GM19467 (cell line): ENCODE measurements around the gene SLC7A11.
"Not testable (repeated sequence)": the region's sequence is repeated elsewhere in the genome, so short reads cannot be mapped to it uniquely, and the experiment has no call there.

ENCODE experiments used
- ATAC-seq: cut with Tn5 transposase; IDR thresholded peaks from one replicate; pipeline ENCODE4 v1.9.1; 2021; ENCODE audit warnings: mild to moderate bottlenecking, moderate library complexity; ENCODE audit not compliant: unreplicated experiment

Gene SLC7A11

DNA sequence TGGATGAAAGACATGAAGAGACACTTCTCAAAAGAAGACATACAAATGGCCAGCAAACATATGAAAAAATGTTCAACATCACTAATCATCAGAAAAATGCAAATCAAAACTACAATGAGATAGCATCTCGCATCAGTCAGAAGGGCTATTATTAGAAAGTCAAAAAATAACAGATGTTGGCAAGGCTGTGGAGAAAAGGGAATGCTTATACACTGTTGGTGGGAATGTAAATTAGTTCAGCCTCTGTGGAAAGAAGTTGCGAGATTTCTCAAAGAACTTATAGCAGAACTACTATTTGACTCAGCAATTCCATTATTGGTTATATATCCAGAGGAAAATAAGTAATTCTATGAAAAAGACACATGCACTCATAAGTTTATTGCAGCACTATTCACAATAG lies 31.6 kb downstream of the SLC7A11 start:
- not testable (repeated sequence) for ATAC-seq

GRCh38 chr4:138209094-138209493 lies 33.1 kb downstream of the SLC7A11 start:
- no peak for ATAC-seq

DNA sequence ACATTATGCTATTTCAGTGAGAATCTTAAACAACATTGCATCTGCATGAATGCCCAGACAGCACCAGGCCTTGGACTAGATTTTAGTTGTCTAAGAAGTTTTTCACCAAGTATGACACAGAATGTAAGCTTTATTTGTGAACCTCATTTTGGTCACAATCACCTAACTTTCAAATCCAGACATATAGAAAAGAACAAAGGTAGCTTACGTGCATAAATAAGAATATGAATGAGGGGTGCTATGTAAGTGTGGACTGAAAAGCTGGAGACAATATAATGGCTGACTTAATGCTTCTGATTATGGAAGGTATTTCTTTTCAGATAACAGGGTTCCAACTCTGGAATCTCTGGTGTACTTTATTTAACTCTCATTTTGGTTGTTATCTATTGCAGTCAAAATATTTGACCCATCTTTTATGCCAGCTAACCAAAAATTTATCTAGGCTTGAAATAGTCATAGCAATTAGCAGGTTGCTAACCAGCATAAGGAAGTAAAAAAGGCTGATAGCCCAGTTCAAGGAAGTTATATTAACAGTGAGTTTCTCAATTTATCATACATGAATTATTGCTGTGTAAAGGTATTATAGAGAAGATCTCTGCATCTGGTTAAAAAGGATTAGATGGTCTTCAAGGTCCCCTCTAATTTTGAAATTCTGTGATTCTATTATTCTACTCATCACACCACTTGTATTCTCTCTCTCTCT lies 36.5 kb downstream of the SLC7A11 start:
- no peak for ATAC-seq

- ATAC-seq, result no peak
Measured at GRCh38 chr4:138204507-138204906, 37.6 kb downstream of the SLC7A11 start.

- no peak for ATAC-seq
Measured at GRCh38 chr4:138202686-138203085, 39.5 kb downstream of the SLC7A11 start.

DNA sequence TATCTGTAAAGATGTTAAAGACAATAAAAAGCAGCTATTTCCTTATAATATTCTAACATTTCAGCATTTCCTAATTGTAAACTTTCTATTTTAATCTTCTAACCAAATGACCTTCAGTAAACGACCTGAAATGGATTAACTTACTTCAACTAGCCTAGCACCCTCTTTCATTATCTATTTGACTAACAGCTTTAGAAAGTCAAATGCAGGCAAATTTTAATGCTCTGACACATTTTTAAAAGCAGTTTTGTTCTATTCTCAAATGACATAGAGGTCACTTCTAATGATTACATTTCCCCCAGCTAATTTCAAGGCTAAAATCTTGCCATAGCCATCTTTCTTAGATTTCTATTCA lies 41.9 kb downstream of the SLC7A11 start:
- peak; percentile 43 for ATAC-seq

DNA sequence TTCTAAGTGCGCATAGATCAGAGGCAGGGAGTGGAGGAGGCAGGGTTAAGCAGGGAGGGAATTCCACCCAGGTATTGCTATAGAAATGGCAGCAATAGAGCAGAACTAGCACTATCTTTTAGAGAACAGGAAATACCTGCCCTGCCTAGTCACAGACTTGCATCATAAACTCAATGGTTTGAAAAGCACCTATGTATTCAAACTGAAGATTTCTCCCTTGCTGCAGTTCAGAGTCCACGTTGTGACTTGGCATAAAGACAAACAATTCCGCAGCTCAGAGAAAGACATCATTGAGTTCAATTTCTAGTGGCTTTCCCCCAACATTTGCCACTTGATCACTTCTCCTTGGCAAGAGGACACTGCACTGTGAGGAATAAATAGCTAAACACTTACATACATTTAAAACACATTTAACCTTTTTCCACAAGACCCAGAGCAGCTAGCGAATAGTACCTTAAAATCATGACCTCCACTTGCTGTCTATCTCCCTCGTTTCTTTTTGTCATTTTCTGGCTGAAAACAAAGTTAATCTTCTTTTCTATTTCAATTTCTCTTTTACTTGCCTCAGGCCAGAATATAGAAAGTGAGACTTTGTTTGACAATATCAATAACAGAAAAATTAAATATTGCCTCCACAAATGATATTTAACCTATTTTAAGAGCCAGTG lies 42.4 kb downstream of the SLC7A11 start:
- peak; percentile 55 for ATAC-seq

DNA sequence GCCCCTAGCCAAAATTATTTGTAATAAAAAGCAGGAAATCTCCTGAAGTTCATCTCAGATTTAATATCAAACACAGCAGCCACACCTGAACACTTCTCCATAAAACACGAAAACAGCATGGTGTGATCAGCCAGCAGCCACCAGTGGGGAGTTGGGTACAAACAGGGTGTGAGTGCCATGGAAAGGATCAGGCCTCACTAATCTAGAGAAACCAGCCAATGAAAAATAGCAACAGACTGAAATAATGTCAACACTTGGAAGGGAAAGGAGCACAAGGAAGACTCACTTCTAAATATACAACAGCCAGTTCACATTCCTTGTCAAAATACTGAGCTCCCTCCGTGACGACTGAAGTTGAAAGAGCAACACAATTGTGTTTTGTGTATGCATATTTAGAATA lies 46.0 kb downstream of the SLC7A11 start:
- ATAC-seq, result no peak

GRCh38 chr4:138193963-138194362 lies 48.2 kb downstream of the SLC7A11 start:
- no peak for ATAC-seq

DNA sequence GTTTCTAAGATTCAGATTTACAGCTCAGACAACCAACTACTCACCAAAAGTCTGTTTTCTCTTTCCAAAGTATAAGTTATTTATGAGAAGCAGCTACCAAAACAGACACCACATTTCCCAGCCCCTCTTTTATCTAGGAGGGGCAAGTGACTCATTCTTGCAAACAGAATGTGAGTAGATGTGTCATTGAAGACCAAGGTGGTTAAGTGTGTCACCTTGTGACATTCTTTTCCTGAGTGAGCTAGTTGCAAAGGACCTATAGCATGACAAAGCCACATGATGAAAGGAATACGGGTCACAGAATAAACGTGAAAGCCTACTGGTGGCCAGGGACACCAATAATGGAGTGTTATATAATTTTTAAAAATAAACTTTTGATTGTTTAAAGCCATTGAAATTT lies 50.0 kb downstream of the SLC7A11 start:
- no peak for ATAC-seq

DNA sequence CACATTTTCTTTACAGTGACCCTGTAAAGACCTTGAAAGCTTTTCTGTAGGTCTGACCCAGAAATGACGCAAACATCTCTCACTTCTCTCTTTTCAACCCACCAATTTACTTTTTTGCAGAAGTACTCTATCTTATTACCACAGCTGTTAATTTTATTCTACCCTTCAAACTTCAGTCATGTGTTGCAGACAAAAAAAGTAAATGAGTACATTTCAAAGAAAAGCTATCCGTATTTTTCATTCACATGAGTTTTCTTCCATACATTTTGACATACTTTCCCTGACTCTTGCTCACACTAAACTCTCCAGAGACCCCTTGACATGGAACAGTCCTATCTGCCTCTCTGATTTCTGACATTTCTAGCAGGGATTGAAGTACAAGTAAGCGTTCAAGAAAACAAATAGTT lies 51.7 kb downstream of the SLC7A11 start:
- ATAC-seq, result peak; percentile 98

- no peak for ATAC-seq
Measured at GRCh38 chr4:138189206-138189605, 52.9 kb downstream of the SLC7A11 start.

DNA sequence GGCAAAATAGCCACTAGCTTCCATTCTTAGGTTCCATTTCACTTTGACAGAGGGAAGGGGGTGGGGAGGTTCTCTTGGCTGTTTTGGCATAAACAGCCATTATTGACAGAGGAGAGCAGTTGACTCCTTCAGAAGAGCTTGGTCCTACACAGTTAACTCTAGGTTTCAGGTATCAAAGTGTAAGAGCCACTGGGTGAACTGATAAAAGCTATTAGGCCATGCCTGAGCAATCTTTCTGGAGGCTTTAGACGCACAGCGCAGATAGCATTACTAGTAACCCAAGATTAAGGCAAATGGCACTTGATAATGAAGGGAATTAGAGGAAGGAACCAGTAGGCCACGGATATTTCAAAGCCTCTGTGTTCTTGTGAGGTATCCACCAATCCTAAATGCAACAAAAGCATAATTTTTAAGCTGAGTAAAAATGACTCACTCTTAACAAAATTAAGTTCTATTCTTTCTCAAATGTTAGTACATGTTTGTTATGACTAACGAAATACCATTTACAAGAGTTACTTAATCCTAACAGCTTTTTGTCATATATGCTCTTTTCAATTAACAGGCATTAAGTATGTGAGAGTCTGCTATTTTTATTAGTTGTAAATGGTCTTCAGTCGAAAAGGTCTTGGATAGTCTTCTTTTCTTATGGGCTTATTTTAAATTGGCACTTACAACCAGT lies 53.6 kb downstream of the SLC7A11 start:
- ATAC-seq, result no peak

- no peak for ATAC-seq
Measured at GRCh38 chr4:138185859-138186645, 56.1 kb downstream of the SLC7A11 start.

GRCh38 chr4:138184886-138185285 lies 57.3 kb downstream of the SLC7A11 start:
- ATAC-seq, result no peak

DNA sequence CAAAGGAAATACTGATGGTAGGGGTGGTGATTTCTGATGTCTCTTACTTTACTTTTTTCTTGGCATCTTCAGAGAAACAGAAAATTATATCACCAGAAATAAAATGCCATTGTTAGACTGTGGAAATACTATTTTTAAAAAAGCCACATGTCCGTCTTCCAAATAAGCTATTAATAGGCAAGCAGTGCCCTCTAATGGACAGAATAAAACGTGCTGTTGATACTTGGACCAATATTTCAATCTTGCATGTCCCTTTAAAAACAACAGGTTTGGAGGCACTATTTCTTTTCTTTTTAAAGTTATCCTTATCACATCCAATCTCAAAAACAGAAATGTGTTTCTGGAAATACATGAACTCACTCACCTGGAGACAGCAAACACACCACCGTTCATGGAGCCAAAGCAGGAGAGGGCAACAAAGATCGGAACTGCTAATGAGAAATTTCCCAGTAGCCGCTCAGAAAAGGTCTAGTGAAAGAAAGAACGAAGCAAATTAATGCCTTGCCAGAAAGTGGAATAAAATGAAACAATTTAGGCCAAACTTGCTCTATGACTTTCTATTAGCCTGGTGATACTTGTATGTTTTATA lies 59.2 kb downstream of the SLC7A11 start:
- ATAC-seq, result no peak

- no peak for ATAC-seq
Measured at GRCh38 chr4:138181287-138181686, 60.9 kb downstream of the SLC7A11 start.

GRCh38 chr4:138178566-138178965 lies 63.6 kb downstream of the SLC7A11 start:
- ATAC-seq, result no peak

GRCh38 chr4:138177278-138177968 lies 64.7 kb downstream of the SLC7A11 start:
- ATAC-seq, result no peak

DNA sequence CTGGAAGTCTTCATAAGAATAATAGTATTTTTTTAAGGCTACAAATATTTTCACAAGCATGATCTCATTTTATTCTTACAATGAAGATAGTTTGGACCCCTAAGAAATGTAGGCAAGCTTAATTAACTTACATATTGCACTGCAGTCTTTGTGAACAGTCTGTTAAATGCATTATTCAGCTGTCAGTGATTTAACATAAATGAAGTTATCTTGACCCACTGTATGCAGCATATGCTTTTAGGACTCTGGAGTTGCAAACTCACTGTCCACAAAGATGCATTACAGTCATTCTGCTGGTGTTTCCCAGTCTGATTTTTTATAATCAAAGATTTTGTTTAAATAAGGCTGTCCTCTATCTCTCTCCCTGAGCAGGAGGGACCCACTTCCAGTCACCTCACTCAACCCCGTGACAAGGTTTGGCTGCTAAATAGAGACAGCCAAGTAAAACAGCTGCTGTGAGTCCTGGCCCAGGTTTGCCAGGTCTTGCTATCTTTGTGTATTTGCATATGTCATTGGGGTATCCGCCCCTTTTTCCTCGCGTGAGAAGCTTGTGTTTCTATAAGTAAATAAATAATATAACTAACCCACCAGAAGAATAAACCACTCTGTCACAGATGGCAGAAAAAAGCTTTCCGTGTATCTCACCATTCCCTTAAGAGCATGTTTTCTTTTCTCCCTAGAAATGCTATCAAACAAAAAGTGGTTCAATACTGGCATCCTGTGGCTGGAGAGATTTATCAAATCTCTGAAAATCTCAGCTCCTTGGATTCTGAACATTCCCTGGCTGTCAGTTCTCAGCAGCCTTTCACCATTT lies 67.0 kb downstream of the SLC7A11 start:
- ATAC-seq, result no peak
